H1 (cell line): ENCODE results near the gene SRRM5. TPM values are rescaled to one million over a fixed set of nuclear protein-coding genes. Genes with fewer than 3 reads are reported as not detected.

Source experiments
- CTCF ChIA-PET: fragments of 300-600 bp; sonication (Branson Sonifier 250); formaldehyde crosslinking; loops from one replicate; lab custom pipeline; 2021; ENCODE audit not compliant: partially characterized antibody; lab: Charles Lee
- POLR2A ChIA-PET: fragments of 300-600 bp; sonication (Branson Sonifier 250); formaldehyde crosslinking; loops from one replicate; lab custom pipeline; 2021; ENCODE audit warnings: inconsistent platforms; ENCODE audit not compliant: partially characterized antibody; lab: Charles Lee
- DNase-seq, 2 experiments: peaks; one replicate each; pipeline versions ENCODE4 v3.0.0 to v3.0.0-alpha.2; 2010 to 2022; ENCODE audit warnings: low spot score in 2 of 2, low read depth in 1 of 2, mixed read lengths in 1 of 2
- FAIRE-seq: peaks from 2 replicates; lab custom pipeline; 2011; peaks lifted over from hg19 to GRCh38; lab: Jason Lieb, UNC
- H2AFZ ChIP-seq: 2 replicates; pipeline ENCODE4 v1.8.1; 2012; ENCODE audit warnings: low read length, inconsistent platforms
- H2AK5ac ChIP-seq: 2 replicates; pipeline ENCODE4 v1.6.1; 2013; ENCODE audit warnings: low read depth, low read length
- H2BK120ac ChIP-seq: replicated peaks from 2 replicates; pipeline ENCODE3; 2013; ENCODE audit warnings: low read depth, low read length, inconsistent platforms
- H2BK12ac ChIP-seq: 2 replicates; pipeline ENCODE4 v1.6.1; 2013; ENCODE audit warnings: low read depth, low read length
- H2BK15ac ChIP-seq: 2 replicates; pipeline ENCODE4 v1.6.1; 2013; ENCODE audit warnings: low read length
- H2BK20ac ChIP-seq: 2 replicates; pipeline ENCODE4 v1.6.1; 2013; ENCODE audit warnings: low read length
- H2BK5ac ChIP-seq: 2 replicates; pipeline ENCODE4 v1.6.1; 2013; ENCODE audit warnings: low read depth, low read length
- H3K14ac ChIP-seq: 2 replicates; pipeline ENCODE4 v1.6.1; 2013; ENCODE audit warnings: inconsistent platforms; ENCODE audit not compliant: insufficient read length
- H3K18ac ChIP-seq: 2 replicates; pipeline ENCODE4 v1.6.1; 2013; ENCODE audit warnings: low read length; ENCODE audit errors: extremely low read depth
- H3K23ac ChIP-seq: 2 replicates; pipeline ENCODE4 v1.6.1; 2013; ENCODE audit warnings: inconsistent platforms; ENCODE audit not compliant: insufficient read length
- H3K23me2 ChIP-seq: 2 replicates; pipeline ENCODE4 v1.6.1; 2013; ENCODE audit warnings: low read depth, low read length
- H3K27ac ChIP-seq: 2 replicates; pipeline ENCODE4 v1.6.1; 2011; ENCODE audit warnings: low read depth, low read length, inconsistent platforms
- H3K27me3 ChIP-seq, 4 experiments: replicated peaks in 1 of 4; 1 replicate in 1 of 4; 2 replicates in 3 of 4; pipeline versions ENCODE4 v1.6.1 to v1.8.1; 2011 to 2013; ENCODE audit warnings: low read length in 3 of 4, mild to moderate bottlenecking in 3 of 4, inconsistent platforms in 2 of 4, mixed read lengths in 2 of 4, moderate library complexity in 1 of 4; ENCODE audit not compliant: control insufficient read depth in 3 of 4, insufficient read depth in 3 of 4; ENCODE audit errors: extremely low read depth in 1 of 4
- H3K36me3 ChIP-seq, 4 experiments: 2 replicates each; pipeline versions ENCODE4 v1.6.1 to v1.8.1; 2011 to 2013; ENCODE audit warnings: mild to moderate bottlenecking in 4 of 4, low read length in 3 of 4, moderate library complexity in 2 of 4, control low read depth in 1 of 4, inconsistent platforms in 1 of 4; ENCODE audit not compliant: insufficient read depth in 4 of 4, control insufficient read depth in 2 of 4
- H3K4ac ChIP-seq: replicated peaks from 2 replicates; pipeline ENCODE3; 2013; ENCODE audit warnings: low read length, low read depth, mixed read lengths, inconsistent platforms; ENCODE audit not compliant: insufficient read length
- H3K4me1 ChIP-seq, 4 experiments: replicated peaks in 1 of 4; 1 replicate in 1 of 4; 2 replicates in 3 of 4; pipeline versions ENCODE4 v1.6.1 to v1.8.1; 2011 to 2013; ENCODE audit warnings: low read length in 3 of 4, inconsistent platforms in 2 of 4, mixed read lengths in 1 of 4; ENCODE audit not compliant: insufficient read depth in 4 of 4, control insufficient read depth in 3 of 4
- H3K4me2 ChIP-seq, 2 experiments: 2 replicates each; pipeline versions ENCODE4 v1.6.1 to v1.8.1; 2011 to 2013; ENCODE audit warnings: low read depth in 2 of 2, low read length in 2 of 2, control low read depth in 1 of 2, inconsistent platforms in 1 of 2, mild to moderate bottlenecking in 1 of 2; ENCODE audit not compliant: insufficient read depth in 1 of 2
- H3K4me3 ChIP-seq, 4 experiments: fragments of 200-600, 300-600 bp in 1 of 4; sonication (generic), shearing (Covaris generic), sonication (Bioruptor Twin) in 1 of 4; 2 replicates each; pipeline versions ENCODE4 v1.5.1 to v1.8.1; 2011 to 2016; ENCODE audit warnings: low read length in 4 of 4, low read depth in 3 of 4, control low read depth in 2 of 4, inconsistent platforms in 2 of 4, mild to moderate bottlenecking in 2 of 4, mixed read lengths in 1 of 4, moderate library complexity in 1 of 4; ENCODE audit not compliant: insufficient read depth in 2 of 4; ENCODE audit errors: extremely low read depth in 1 of 4
- H3K56ac ChIP-seq: replicated peaks from 2 replicates; pipeline ENCODE3; 2013; ENCODE audit warnings: low read depth, mild to moderate bottlenecking, mixed read lengths, low read length, inconsistent platforms; ENCODE audit not compliant: insufficient read length
- H3K79me1 ChIP-seq: 2 replicates; pipeline ENCODE4 v1.6.1; 2013; ENCODE audit warnings: low read depth, low read length, control low read depth
- H3K79me2 ChIP-seq, 2 experiments: 2 replicates each; pipeline versions ENCODE4 v1.6.1 to v1.8.1; 2012 to 2013; ENCODE audit warnings: low read length in 2 of 2, mild to moderate bottlenecking in 2 of 2, inconsistent platforms in 1 of 2; ENCODE audit not compliant: insufficient read depth in 2 of 2, control insufficient read depth in 1 of 2
- H3K9ac ChIP-seq, 4 experiments: replicated peaks in 1 of 4; 1 replicate in 1 of 4; 2 replicates in 3 of 4; pipeline versions ENCODE4 v1.6.1 to v1.8.1; 2011 to 2013; ENCODE audit warnings: low read depth in 3 of 4, low read length in 3 of 4, control low read depth in 2 of 4, mild to moderate bottlenecking in 2 of 4, moderate library complexity in 2 of 4, inconsistent platforms in 1 of 4; ENCODE audit errors: extremely low read depth in 1 of 4
- H3K9me3 ChIP-seq, 2 experiments: 2 replicates each; pipeline versions ENCODE4 v1.6.1 to v1.8.1; 2012 to 2013; ENCODE audit warnings: mild to moderate bottlenecking in 2 of 2, moderate library complexity in 2 of 2, control low read depth in 1 of 2, inconsistent platforms in 1 of 2, low read depth in 1 of 2, low read length in 1 of 2, mixed read lengths in 1 of 2; ENCODE audit not compliant: insufficient read depth in 2 of 2
- H4K20me1 ChIP-seq, 2 experiments: replicated peaks in 1 of 2; 2 replicates each; pipeline versions ENCODE3 to v1.8.1; 2011 to 2013; ENCODE audit warnings: inconsistent platforms in 2 of 2, low read length in 2 of 2, mild to moderate bottlenecking in 1 of 2; ENCODE audit not compliant: insufficient read depth in 2 of 2, control insufficient read depth in 1 of 2
- H4K5ac ChIP-seq: 2 replicates; pipeline ENCODE4 v1.6.1; 2013; ENCODE audit warnings: low read length, low read depth, mixed read lengths, inconsistent platforms; ENCODE audit not compliant: insufficient read length
- H4K8ac ChIP-seq: 2 replicates; pipeline ENCODE4 v1.8.0; 2013; ENCODE audit warnings: mild to moderate bottlenecking, moderate library complexity, low read length, inconsistent platforms; ENCODE audit not compliant: insufficient read depth; ENCODE audit errors: extremely low read depth
- H4K91ac ChIP-seq: replicated peaks from 2 replicates; pipeline ENCODE3; 2013; ENCODE audit warnings: low read length, mixed read lengths, inconsistent platforms; ENCODE audit not compliant: insufficient read length
- BRCA1 ChIP-seq: IDR thresholded peaks from 2 replicates; pipeline ENCODE4 v1.6.1; 2012; ENCODE audit warnings: low read depth, low read length, improper control_type of control experiment
- CREB1 ChIP-seq: IDR thresholded peaks from 2 replicates; pipeline ENCODE4 v1.6.1; 2012; ENCODE audit warnings: inconsistent platforms
- CTCF ChIP-seq, 3 experiments: IDR thresholded peaks; 1 replicate in 2 of 3; 2 replicates in 1 of 3; pipeline versions ENCODE4 v1.5.1 to v1.6.1; 2011; ENCODE audit warnings: low read length in 3 of 3, mild to moderate bottlenecking in 3 of 3, inconsistent platforms in 2 of 3, low read depth in 1 of 3, moderate library complexity in 1 of 3; ENCODE audit not compliant: insufficient read depth in 1 of 3; ENCODE audit errors: control extremely low read depth in 1 of 3
- GABPA ChIP-seq: IDR thresholded peaks from 2 replicates; pipeline ENCODE4 v1.6.1; 2011; ENCODE audit warnings: mild to moderate bottlenecking, low read length, moderate library complexity, borderline replicate concordance; ENCODE audit not compliant: insufficient read depth
- HDAC6 ChIP-seq: IDR thresholded peaks from one replicate; pipeline ENCODE4 v1.7.1; 2012; ENCODE audit warnings: low read depth, mild to moderate bottlenecking, inconsistent platforms, low read length, moderate library complexity
- KDM4A ChIP-seq: IDR thresholded peaks from one replicate; pipeline ENCODE4 v1.7.1; 2012; ENCODE audit warnings: low read depth, mild to moderate bottlenecking, moderate library complexity, low read length, inconsistent platforms; ENCODE audit not compliant: severe bottlenecking
- NRF1 ChIP-seq: IDR thresholded peaks from 2 replicates; pipeline ENCODE4 v1.6.1; 2011; ENCODE audit warnings: mild to moderate bottlenecking, low read depth, low read length, improper control_type of control experiment
- RAD21 ChIP-seq, 2 experiments: IDR thresholded peaks in 1 of 2; conservative IDR thresholded peaks in 1 of 2; 2 replicates each; pipeline ENCODE4 v1.6.1; 2011; ENCODE audit warnings: low read depth in 2 of 2, low read length in 2 of 2, improper control_type of control experiment in 1 of 2, inconsistent platforms in 1 of 2, mild to moderate bottlenecking in 1 of 2, moderate library complexity in 1 of 2
- RXRA ChIP-seq: IDR thresholded peaks from 2 replicates; pipeline ENCODE4 v1.6.1; 2011; ENCODE audit warnings: low read depth, mild to moderate bottlenecking, low read length, moderate library complexity; ENCODE audit not compliant: insufficient read depth
- SIN3A ChIP-seq, 2 experiments: IDR thresholded peaks in 1 of 2; conservative IDR thresholded peaks in 1 of 2; 2 replicates each; pipeline ENCODE4 v1.6.1; 2011 to 2012; ENCODE audit warnings: low read length in 2 of 2, improper control_type of control experiment in 1 of 2, low read depth in 1 of 2, mild to moderate bottlenecking in 1 of 2
- SP4 ChIP-seq: IDR thresholded peaks from 2 replicates; pipeline ENCODE4 v1.6.1; 2012; ENCODE audit warnings: low read length, inconsistent platforms
- WGBS, 2 experiments: shearing (Covaris generic) in 1 of 2; methylation state at CpG; one replicate each; pipeline versions ENCODE4 v1.1.6 to v1.1.7; 2013 to 2015; ENCODE audit warnings: low lambda C conversion rate in 2 of 2, mixed read lengths in 2 of 2, inconsistent platforms in 1 of 2, low coverage in 1 of 2, missing lambda C conversion rate in 1 of 2; ENCODE audit not compliant: insufficient replicate concordance in 2 of 2, insufficient coverage in 1 of 2, insufficient read length in 1 of 2; ENCODE audit errors: extremely low coverage in 1 of 2, missing lambda C conversion rate in 1 of 2; 5-methylcytosine and 5-hydroxymethylcytosine counted together
- polyA plus RNA-seq, 7 experiments: library from polyadenylated mRNA; depleted of rRNA in 3 of 7; stranded (reverse) in 5 of 7; unstranded in 2 of 7; fragments of >200 nt in 5 of 7; fragments of 200-250 nt in 2 of 7; gene quantifications; 1 replicate in 5 of 7; 2 replicates in 1 of 7; 4 replicates in 1 of 7; pipeline versions ENCODE4 v1.2.1 to v1.2.3, GENCODE V29; 2011 to 2013; ENCODE audit warnings: missing spikeins in 2 of 7, mixed read lengths in 2 of 7
- total RNA-seq: library from RNA; stranded (reverse); fragmentation: NEBNext Ultra II Directional; extraction: Animal tissue kit (Norgen Biotek cat#: 25700); gene quantifications from 2 replicates; pipeline ENCODE4 v1.2.1, GENCODE V29; 2021

SRRM5 gene
- total and polyA plus RNA-seq, 2 of the 8 experiments (the other 6 are each of a cell fraction or from before 2014, with no cell fraction given): 0.06 to 0.11 TPM

GRCh38 chr19:43660971-43661360 is 49.1 kb downstream of the SRRM5 start:
- ChIA-PET POLR2A (no interaction called here), CTCF (interaction anchor here (2.7 to 3.3 kb wide), 3 partner anchors 9 to 67 kb away, joined by 12 to 28 read pairs (median 13); no protein-coding TSS in a partner anchor)
- Histone ChIP-seq H4K91ac (no peak overlapping the region), H4K8ac (no peak overlapping the region), H2AK5ac (no peak overlapping the region), H2BK120ac (no peak overlapping the region), H3K4me3 (no peak overlapping the region), H3K79me2 (no peaks in the 10 kb centered on the region), H3K14ac (no peak overlapping the region), H3K4me2 (no peak overlapping the region), H2BK12ac (no peak overlapping the region), H4K5ac (no peak overlapping the region), H3K27ac (no peak overlapping the region), H2BK15ac (no peak overlapping the region), H3K36me3 (peaks cover 0 to 21% (median 12%) of the 10 kb centered on the region in 4 experiments; a peak in 5 of 8 replicates), H3K79me1 (no peaks in the 10 kb centered on the region; the same call in 1 of the 2 replicates), H3K4ac (no peak overlapping the region), H3K23ac (no peak overlapping the region), H2AFZ (no peak overlapping the region), H4K20me1 (peaks cover 0 to 4% of the 10 kb centered on the region in 2 experiments), H3K23me2 (peaks cover 3% of the 10 kb centered on the region; the same call in 1 of the 2 replicates), H3K4me1 (no peaks in the 10 kb centered on the region), H2BK5ac (no peak overlapping the region), H3K27me3 (no peaks in the 10 kb centered on the region), H2BK20ac (no peak overlapping the region), H3K18ac (no peak overlapping the region), H3K56ac (no peak overlapping the region), H3K9ac (no peak overlapping the region), H3K9me3 (no peaks in the 10 kb centered on the region)
- 98% methylated on average over 6 of the region's 6 CpGs; no CpG with 5 or more reads in 1 of the 2 experiments for WGBS, 2 experiments
- FAIRE-seq: no peak
- no peak for DNase-seq
- TF ChIP-seq NRF1: no peak
- TF ChIP-seq RXRA: no peak
- no peak for TF ChIP-seq SIN3A (conservative IDR thresholded peaks at IDR 0.05 in 1 of 2, IDR thresholded peaks at IDR 0.05 in 1 of 2; ENCODE audit: low read depth in 1 of 2, low read length in 2 of 2)
- TF ChIP-seq KDM4A: no peak
- TF ChIP-seq CREB1: no peak
- TF ChIP-seq SP4: no peak
- no peak for TF ChIP-seq CTCF (IDR thresholded peaks at IDR 0.05; ENCODE audit: control extremely low read depth in 1 of 3, insufficient read depth in 1 of 3, low read depth in 1 of 3, low read length in 3 of 3)
- no peak for TF ChIP-seq RAD21 (IDR thresholded peaks at IDR 0.05 in 1 of 2, conservative IDR thresholded peaks at IDR 0.05 in 1 of 2; ENCODE audit: low read depth in 2 of 2, low read length in 2 of 2)
- TF ChIP-seq GABPA: no peak
- TF ChIP-seq BRCA1: no peak
- TF ChIP-seq HDAC6: no peak
